HEK293 (cell line): ENCODE data around the gene MYO3A.

Experiments
- SALL2 ChIP-seq: fragments of 450-650 bp; formaldehyde crosslinking; IDR thresholded peaks from 2 replicates; pipeline ENCODE4 v1.5.0; 2017; ENCODE audit warnings: missing biosample characterization, mild to moderate bottlenecking, missing genetic modification characterization, borderline replicate concordance
- SCRT2 ChIP-seq: fragments of 450-650 bp; formaldehyde crosslinking; IDR thresholded peaks from 2 replicates; pipeline ENCODE4 v1.5.1; 2016; ENCODE audit warnings: missing biosample characterization, missing genetic modification characterization
- SP2 ChIP-seq: fragments of 450-650 bp; formaldehyde crosslinking; IDR thresholded peaks from 2 replicates; pipeline ENCODE4 v1.5.1; 2016; ENCODE audit warnings: missing biosample characterization, missing genetic modification characterization
- ZNF10 ChIP-seq: fragments of 450-650 bp; formaldehyde crosslinking; IDR thresholded peaks from 2 replicates; pipeline ENCODE4 v1.5.1; 2017; ENCODE audit warnings: missing biosample characterization, missing genetic modification characterization
- ZNF394 ChIP-seq: fragments of 450-650 bp; formaldehyde crosslinking; IDR thresholded peaks from 2 replicates; pipeline ENCODE4 v1.5.1; 2016; ENCODE audit warnings: missing biosample characterization, missing genetic modification characterization, mild to moderate bottlenecking, moderate library complexity, borderline replicate concordance
- ZNF501 ChIP-seq: fragments of 450-650 bp; formaldehyde crosslinking; IDR thresholded peaks from 2 replicates; pipeline ENCODE4 v1.5.1; 2016; ENCODE audit warnings: missing biosample characterization, missing genetic modification characterization
- ZNF530 ChIP-seq: fragments of 450-650 bp; formaldehyde crosslinking; IDR thresholded peaks from 2 replicates; pipeline ENCODE4 v1.5.1; 2016; ENCODE audit warnings: low read depth, missing biosample characterization, missing genetic modification characterization
- ZNF548 ChIP-seq: fragments of 450-650 bp; formaldehyde crosslinking; IDR thresholded peaks from 2 replicates; pipeline ENCODE4 v1.5.1; 2016; ENCODE audit warnings: missing biosample characterization, missing genetic modification characterization
- ZNF785 ChIP-seq: fragments of 450-650 bp; formaldehyde crosslinking; IDR thresholded peaks from 2 replicates; pipeline ENCODE4 v1.5.1; 2016; ENCODE audit warnings: missing biosample characterization, missing genetic modification characterization
- ZNF791 ChIP-seq: fragments of 450-650 bp; formaldehyde crosslinking; IDR thresholded peaks from 2 replicates; pipeline ENCODE4 v1.5.1; 2016; ENCODE audit warnings: missing biosample characterization, missing genetic modification characterization
- TF ChIP-seq, protein P1 (sequence below): fragments of 450-650 bp; formaldehyde crosslinking; IDR thresholded peaks from 2 replicates; pipeline ENCODE4 v1.5.1; 2016; ENCODE audit warnings: missing biosample characterization, missing genetic modification characterization
- TF ChIP-seq, protein P2 (sequence below): fragments of 450-650 bp; formaldehyde crosslinking; IDR thresholded peaks from 2 replicates; pipeline ENCODE4 v1.5.1; 2016; ENCODE audit warnings: missing biosample characterization, missing genetic modification characterization
- TF ChIP-seq, protein P3 (sequence below): IDR thresholded peaks from 2 replicates; pipeline ENCODE4 v1.6.1; 2011; ENCODE audit warnings: mild to moderate bottlenecking, low read depth, low read length, borderline replicate concordance
- TF ChIP-seq, protein P4 (sequence below): fragments of 450-650 bp; formaldehyde crosslinking; IDR thresholded peaks from 2 replicates; pipeline ENCODE4 v1.5.1; 2016; ENCODE audit warnings: missing biosample characterization, missing genetic modification characterization

DNA sequence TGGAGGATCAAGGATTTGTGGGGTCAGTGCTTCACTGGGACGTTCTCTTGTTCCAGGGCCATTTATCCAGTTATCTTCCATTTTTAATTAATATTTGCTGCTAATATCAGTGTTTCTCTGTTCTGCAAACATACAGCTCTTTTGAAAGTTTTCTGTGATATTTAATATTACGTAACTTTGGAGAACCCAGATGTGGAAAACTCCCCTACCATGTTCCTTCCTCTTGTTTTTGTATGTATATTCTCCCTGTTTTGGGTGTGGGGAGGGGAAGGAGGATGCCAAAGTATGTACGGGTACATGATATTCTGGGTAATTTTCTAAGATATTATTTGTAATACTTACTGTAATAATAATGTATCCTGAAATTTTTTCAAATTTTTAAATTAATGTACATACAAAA, 55.9 kb downstream of the MYO3A start:
- TF ChIP-seq, protein P1, sequence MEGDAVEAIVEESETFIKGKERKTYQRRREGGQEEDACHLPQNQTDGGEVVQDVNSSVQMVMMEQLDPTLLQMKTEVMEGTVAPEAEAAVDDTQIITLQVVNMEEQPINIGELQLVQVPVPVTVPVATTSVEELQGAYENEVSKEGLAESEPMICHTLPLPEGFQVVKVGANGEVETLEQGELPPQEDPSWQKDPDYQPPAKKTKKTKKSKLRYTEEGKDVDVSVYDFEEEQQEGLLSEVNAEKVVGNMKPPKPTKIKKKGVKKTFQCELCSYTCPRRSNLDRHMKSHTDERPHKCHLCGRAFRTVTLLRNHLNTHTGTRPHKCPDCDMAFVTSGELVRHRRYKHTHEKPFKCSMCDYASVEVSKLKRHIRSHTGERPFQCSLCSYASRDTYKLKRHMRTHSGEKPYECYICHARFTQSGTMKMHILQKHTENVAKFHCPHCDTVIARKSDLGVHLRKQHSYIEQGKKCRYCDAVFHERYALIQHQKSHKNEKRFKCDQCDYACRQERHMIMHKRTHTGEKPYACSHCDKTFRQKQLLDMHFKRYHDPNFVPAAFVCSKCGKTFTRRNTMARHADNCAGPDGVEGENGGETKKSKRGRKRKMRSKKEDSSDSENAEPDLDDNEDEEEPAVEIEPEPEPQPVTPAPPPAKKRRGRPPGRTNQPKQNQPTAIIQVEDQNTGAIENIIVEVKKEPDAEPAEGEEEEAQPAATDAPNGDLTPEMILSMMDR (tag by site-specific recombination): no peak
- TF ChIP-seq, protein P2, sequence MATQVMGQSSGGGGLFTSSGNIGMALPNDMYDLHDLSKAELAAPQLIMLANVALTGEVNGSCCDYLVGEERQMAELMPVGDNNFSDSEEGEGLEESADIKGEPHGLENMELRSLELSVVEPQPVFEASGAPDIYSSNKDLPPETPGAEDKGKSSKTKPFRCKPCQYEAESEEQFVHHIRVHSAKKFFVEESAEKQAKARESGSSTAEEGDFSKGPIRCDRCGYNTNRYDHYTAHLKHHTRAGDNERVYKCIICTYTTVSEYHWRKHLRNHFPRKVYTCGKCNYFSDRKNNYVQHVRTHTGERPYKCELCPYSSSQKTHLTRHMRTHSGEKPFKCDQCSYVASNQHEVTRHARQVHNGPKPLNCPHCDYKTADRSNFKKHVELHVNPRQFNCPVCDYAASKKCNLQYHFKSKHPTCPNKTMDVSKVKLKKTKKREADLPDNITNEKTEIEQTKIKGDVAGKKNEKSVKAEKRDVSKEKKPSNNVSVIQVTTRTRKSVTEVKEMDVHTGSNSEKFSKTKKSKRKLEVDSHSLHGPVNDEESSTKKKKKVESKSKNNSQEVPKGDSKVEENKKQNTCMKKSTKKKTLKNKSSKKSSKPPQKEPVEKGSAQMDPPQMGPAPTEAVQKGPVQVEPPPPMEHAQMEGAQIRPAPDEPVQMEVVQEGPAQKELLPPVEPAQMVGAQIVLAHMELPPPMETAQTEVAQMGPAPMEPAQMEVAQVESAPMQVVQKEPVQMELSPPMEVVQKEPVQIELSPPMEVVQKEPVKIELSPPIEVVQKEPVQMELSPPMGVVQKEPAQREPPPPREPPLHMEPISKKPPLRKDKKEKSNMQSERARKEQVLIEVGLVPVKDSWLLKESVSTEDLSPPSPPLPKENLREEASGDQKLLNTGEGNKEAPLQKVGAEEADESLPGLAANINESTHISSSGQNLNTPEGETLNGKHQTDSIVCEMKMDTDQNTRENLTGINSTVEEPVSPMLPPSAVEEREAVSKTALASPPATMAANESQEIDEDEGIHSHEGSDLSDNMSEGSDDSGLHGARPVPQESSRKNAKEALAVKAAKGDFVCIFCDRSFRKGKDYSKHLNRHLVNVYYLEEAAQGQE (tag by site-specific recombination): no peak
- TF ChIP-seq ZNF394 (tag by site-specific recombination) (no peak), SP2 (tag by site-specific recombination) (no peak), SALL2 (tag by site-specific recombination) (no peak), ZNF548 (no peak), ZNF530 (tag by site-specific recombination) (no peak), ZNF10 (no peak), ZNF785 (tag by site-specific recombination) (no peak), ZNF501 (no peak), SCRT2 (tag by site-specific recombination) (no peak), ZNF791 (tag by site-specific recombination) (no peak)
- TF ChIP-seq, protein P3, sequence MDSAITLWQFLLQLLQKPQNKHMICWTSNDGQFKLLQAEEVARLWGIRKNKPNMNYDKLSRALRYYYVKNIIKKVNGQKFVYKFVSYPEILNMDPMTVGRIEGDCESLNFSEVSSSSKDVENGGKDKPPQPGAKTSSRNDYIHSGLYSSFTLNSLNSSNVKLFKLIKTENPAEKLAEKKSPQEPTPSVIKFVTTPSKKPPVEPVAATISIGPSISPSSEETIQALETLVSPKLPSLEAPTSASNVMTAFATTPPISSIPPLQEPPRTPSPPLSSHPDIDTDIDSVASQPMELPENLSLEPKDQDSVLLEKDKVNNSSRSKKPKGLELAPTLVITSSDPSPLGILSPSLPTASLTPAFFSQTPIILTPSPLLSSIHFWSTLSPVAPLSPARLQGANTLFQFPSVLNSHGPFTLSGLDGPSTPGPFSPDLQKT: no peak
- TF ChIP-seq, protein P4, sequence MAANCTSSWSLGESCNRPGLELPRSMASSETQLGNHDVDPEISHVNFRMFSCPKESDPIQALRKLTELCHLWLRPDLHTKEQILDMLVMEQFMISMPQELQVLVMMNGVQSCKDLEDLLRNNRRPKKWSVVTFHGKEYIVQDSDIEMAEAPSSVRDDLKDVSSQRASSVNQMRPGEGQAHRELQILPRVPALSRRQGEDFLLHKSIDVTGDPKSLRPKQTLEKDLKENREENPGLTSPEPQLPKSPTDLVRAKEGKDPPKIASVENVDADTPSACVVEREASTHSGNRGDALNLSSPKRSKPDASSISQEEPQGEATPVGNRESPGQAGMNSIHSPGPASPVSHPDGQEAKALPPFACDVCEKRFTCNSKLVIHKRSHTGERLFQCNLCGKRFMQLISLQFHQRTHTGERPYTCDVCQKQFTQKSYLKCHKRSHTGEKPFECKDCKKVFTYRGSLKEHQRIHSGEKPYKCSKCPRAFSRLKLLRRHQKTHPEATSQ: no peak
